AG09309 (cell line): Measurements from ENCODE around the gene PRKN.

Experiments
- DNase-seq: peaks from one replicate; pipeline ENCODE4 v3.0.0-alpha.2; 2010; ENCODE audit warnings: low read depth
- H3K4me3 ChIP-seq: 2 replicates; pipeline ENCODE4 v1.5.1; 2011; ENCODE audit warnings: mild to moderate bottlenecking, low read depth, low read length, moderate library complexity; ENCODE audit not compliant: control insufficient read depth
- CTCF ChIP-seq: IDR thresholded peaks from 2 replicates; pipeline ENCODE4 v1.5.1; 2011; ENCODE audit warnings: mild to moderate bottlenecking, low read depth, low read length, inconsistent platforms; ENCODE audit not compliant: insufficient read depth, control insufficient read depth; ENCODE audit errors: missing control alignments

The PRKN gene

GRCh38 chr6:161736781-161737292, 990.7 kb downstream of the PRKN start:
- no peak for DNase-seq
- TF ChIP-seq CTCF: no peak
- no peak overlapping the region for H3K4me3 ChIP-seq

- no peak overlapping the region for H3K4me3 ChIP-seq
- no peak for DNase-seq
- TF ChIP-seq CTCF: no peak
These were observed 991.2 kb downstream of the PRKN start for GRCh38 chr6:161736326-161736725.

- H3K4me3 ChIP-seq: no peak overlapping the region
- TF ChIP-seq CTCF: no peak
- no peak for DNase-seq
These were observed 995.0 kb downstream of the PRKN start for GRCh38 chr6:161732594-161732993.

- no peak for TF ChIP-seq CTCF
- H3K4me3 ChIP-seq: no peak overlapping the region
- DNase-seq: no peak
These were observed 1000.3 kb downstream of the PRKN start for GRCh38 chr6:161727083-161727833.

- no peak for TF ChIP-seq CTCF
- DNase-seq: no peak
- no peak overlapping the region for H3K4me3 ChIP-seq
These were observed 1005.2 kb downstream of the PRKN start for GRCh38 chr6:161722394-161722793.

GRCh38 chr6:161721511-161721910, 1006.1 kb downstream of the PRKN start:
- H3K4me3 ChIP-seq: no peak overlapping the region
- no peak for TF ChIP-seq CTCF
- DNase-seq: no peak
